ENCODE data around the gene SYNC.
"Not testable (repeated sequence)": the region's sequence is repeated elsewhere in the genome, so short reads cannot be mapped to it uniquely, and the experiment has no call there.

DNA sequence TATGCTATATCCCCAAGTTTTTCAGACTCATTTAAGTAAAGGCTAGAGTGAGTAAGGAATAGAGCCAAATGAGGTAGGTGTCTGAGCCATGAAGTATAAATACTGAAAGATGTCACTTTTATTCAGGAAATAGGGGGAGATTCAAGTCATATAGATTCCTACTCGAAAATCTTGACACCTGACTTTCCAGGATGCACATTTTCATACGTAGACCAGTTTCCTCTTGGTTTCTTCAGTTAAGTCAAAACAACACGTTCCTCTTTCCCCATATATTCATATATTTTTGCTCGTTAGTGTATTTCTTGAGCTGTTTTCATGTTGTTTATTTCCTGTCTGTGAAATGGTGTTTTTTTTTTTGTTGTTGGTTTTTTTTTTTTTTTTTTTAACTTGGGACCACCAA lies 22.6 kb downstream of the SYNC start:
- TF ChIP-seq, protein P1, sequence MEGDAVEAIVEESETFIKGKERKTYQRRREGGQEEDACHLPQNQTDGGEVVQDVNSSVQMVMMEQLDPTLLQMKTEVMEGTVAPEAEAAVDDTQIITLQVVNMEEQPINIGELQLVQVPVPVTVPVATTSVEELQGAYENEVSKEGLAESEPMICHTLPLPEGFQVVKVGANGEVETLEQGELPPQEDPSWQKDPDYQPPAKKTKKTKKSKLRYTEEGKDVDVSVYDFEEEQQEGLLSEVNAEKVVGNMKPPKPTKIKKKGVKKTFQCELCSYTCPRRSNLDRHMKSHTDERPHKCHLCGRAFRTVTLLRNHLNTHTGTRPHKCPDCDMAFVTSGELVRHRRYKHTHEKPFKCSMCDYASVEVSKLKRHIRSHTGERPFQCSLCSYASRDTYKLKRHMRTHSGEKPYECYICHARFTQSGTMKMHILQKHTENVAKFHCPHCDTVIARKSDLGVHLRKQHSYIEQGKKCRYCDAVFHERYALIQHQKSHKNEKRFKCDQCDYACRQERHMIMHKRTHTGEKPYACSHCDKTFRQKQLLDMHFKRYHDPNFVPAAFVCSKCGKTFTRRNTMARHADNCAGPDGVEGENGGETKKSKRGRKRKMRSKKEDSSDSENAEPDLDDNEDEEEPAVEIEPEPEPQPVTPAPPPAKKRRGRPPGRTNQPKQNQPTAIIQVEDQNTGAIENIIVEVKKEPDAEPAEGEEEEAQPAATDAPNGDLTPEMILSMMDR (conservative IDR thresholded peaks at IDR 0.05), result not testable (repeated sequence)
- not testable (repeated sequence) for TF ChIP-seq EZH2 (IDR thresholded peaks at IDR 0.05; ENCODE audit: low read depth)
